ENCODE results near the gene TTC5.
"Not testable (repeated sequence)": the region's sequence is repeated elsewhere in the genome, so short reads cannot be mapped to it uniquely, and the experiment has no call there.

Gene TTC5

GRCh38 chr14:20278414-20278813 is 27.3 kb downstream of the TTC5 start:
- H2AFZ ChIP-seq (ENCODE audit: low read length) = no peak overlapping the region
- no peaks in the 10 kb centered on the region for H4K20me1 ChIP-seq (ENCODE audit: insufficient read depth, low read length)
- peaks cover 7% of the 10 kb centered on the region; the same call in 1 of the 2 replicates for H3K36me3 ChIP-seq (ENCODE audit: insufficient read depth, low read length)
- no peaks in the 10 kb centered on the region for H3F3A ChIP-seq (ENCODE audit: insufficient read depth, low read length)
- H3K4me2 ChIP-seq (ENCODE audit: low read length) = no peak overlapping the region
- H3K4me1 ChIP-seq (ENCODE audit: insufficient read depth, low read length, severe bottlenecking) = no peaks in the 10 kb centered on the region
- no peaks in the 10 kb centered on the region for H3K9me2 ChIP-seq (ENCODE audit: low read depth, low read length)
- no peak overlapping the region for H3K27ac ChIP-seq (ENCODE audit: low read depth, low read length, poor library complexity, severe bottlenecking)
- no peak overlapping the region for H3K4me3 ChIP-seq (ENCODE audit: low read depth, low read length, poor library complexity, severe bottlenecking)
- TF ChIP-seq CTCF (IDR thresholded peaks at IDR 0.05; ENCODE audit: low read length) (no peak), EZH2 (IDR thresholded peaks at IDR 0.05; ENCODE audit: borderline replicate concordance, low read length) (no peak)
- H3K27me3 ChIP-seq (ENCODE audit: insufficient read depth, low read length) = no peaks in the 10 kb centered on the region
- peaks cover 3% of the 10 kb centered on the region; the same call in 1 of the 2 replicates for H3K9me3 ChIP-seq (ENCODE audit: low read length)
- no peak overlapping the region for H3K9ac ChIP-seq (ENCODE audit: low read length)
- no peaks in the 10 kb centered on the region for H3K79me2 ChIP-seq (ENCODE audit: insufficient read depth, low read length)

GRCh38 chr14:20277409-20277808 is 28.3 kb downstream of the TTC5 start:
- TF ChIP-seq EZH2 (IDR thresholded peaks at IDR 0.05; ENCODE audit: borderline replicate concordance, low read length) (no peak), CTCF (IDR thresholded peaks at IDR 0.05; ENCODE audit: low read length) (no peak)
- no peak overlapping the region for H3K9ac ChIP-seq (ENCODE audit: low read length)
- H3K36me3 ChIP-seq (ENCODE audit: insufficient read depth, low read length) = peaks cover 7% of the 10 kb centered on the region; the same call in 1 of the 2 replicates
- no peak overlapping the region for H3K4me2 ChIP-seq (ENCODE audit: low read length)
- no peaks in the 10 kb centered on the region for H3K9me2 ChIP-seq (ENCODE audit: low read depth, low read length)
- no peaks in the 10 kb centered on the region for H3K27me3 ChIP-seq (ENCODE audit: insufficient read depth, low read length)
- H3K4me3 ChIP-seq (ENCODE audit: low read depth, low read length, poor library complexity, severe bottlenecking) = no peak overlapping the region
- H3K4me1 ChIP-seq (ENCODE audit: insufficient read depth, low read length, severe bottlenecking) = no peaks in the 10 kb centered on the region
- H4K20me1 ChIP-seq (ENCODE audit: insufficient read depth, low read length) = no peaks in the 10 kb centered on the region
- H3K27ac ChIP-seq (ENCODE audit: low read depth, low read length, poor library complexity, severe bottlenecking) = no peak overlapping the region
- H2AFZ ChIP-seq (ENCODE audit: low read length) = no peak overlapping the region
- H3K79me2 ChIP-seq (ENCODE audit: insufficient read depth, low read length) = no peaks in the 10 kb centered on the region
- H3K9me3 ChIP-seq (ENCODE audit: low read length) = peaks cover 3% of the 10 kb centered on the region; the same call in 1 of the 2 replicates
- no peaks in the 10 kb centered on the region for H3F3A ChIP-seq (ENCODE audit: insufficient read depth, low read length)

- no peaks in the 10 kb centered on the region for H3K4me1 ChIP-seq (ENCODE audit: insufficient read depth, low read length, severe bottlenecking)
- no peak overlapping the region for H2AFZ ChIP-seq (ENCODE audit: low read length)
- H3K9me3 ChIP-seq (ENCODE audit: low read length) = peaks cover 3% of the 10 kb centered on the region; the same call in 1 of the 2 replicates
- no peaks in the 10 kb centered on the region for H3F3A ChIP-seq (ENCODE audit: insufficient read depth, low read length)
- H3K4me2 ChIP-seq (ENCODE audit: low read length) = no peak overlapping the region
- H3K4me3 ChIP-seq (ENCODE audit: low read depth, low read length, poor library complexity, severe bottlenecking) = no peak overlapping the region
- no peaks in the 10 kb centered on the region for H3K9me2 ChIP-seq (ENCODE audit: low read depth, low read length)
- peaks cover 7% of the 10 kb centered on the region; the same call in 1 of the 2 replicates for H3K36me3 ChIP-seq (ENCODE audit: insufficient read depth, low read length)
- no peaks in the 10 kb centered on the region for H4K20me1 ChIP-seq (ENCODE audit: insufficient read depth, low read length)
- H3K79me2 ChIP-seq (ENCODE audit: insufficient read depth, low read length) = no peaks in the 10 kb centered on the region
- no peaks in the 10 kb centered on the region for H3K27me3 ChIP-seq (ENCODE audit: insufficient read depth, low read length)
- no peak overlapping the region for H3K9ac ChIP-seq (ENCODE audit: low read length)
- no peak overlapping the region for H3K27ac ChIP-seq (ENCODE audit: low read depth, low read length, poor library complexity, severe bottlenecking)
- TF ChIP-seq EZH2 (IDR thresholded peaks at IDR 0.05; ENCODE audit: borderline replicate concordance, low read length) (no peak), CTCF (IDR thresholded peaks at IDR 0.05; ENCODE audit: low read length) (no peak)
Measured at GRCh38 chr14:20274062-20274461, 31.7 kb downstream of the TTC5 start.

- not testable (repeated sequence) for H3K27me3 ChIP-seq (ENCODE audit: insufficient read depth, low read length); H3K9me3 ChIP-seq (ENCODE audit: low read length); H3K36me3 ChIP-seq (ENCODE audit: insufficient read depth, low read length); H4K20me1 ChIP-seq (ENCODE audit: insufficient read depth, low read length); H2AFZ ChIP-seq (ENCODE audit: low read length); H3K4me3 ChIP-seq (ENCODE audit: low read depth, low read length, poor library complexity, severe bottlenecking); H3K4me2 ChIP-seq (ENCODE audit: low read length); H3K79me2 ChIP-seq (ENCODE audit: insufficient read depth, low read length); H3F3A ChIP-seq (ENCODE audit: insufficient read depth, low read length); H3K4me1 ChIP-seq (ENCODE audit: insufficient read depth, low read length, severe bottlenecking); H3K27ac ChIP-seq (ENCODE audit: low read depth, low read length, poor library complexity, severe bottlenecking); H3K9me2 ChIP-seq (ENCODE audit: low read depth, low read length); H3K9ac ChIP-seq (ENCODE audit: low read length)
Measured at GRCh38 chr14:20264361-20264760, 41.4 kb downstream of the TTC5 start.

Measured in OCI-LY1 (cell line).